ENCODE results near the gene RNF126. TPM values are rescaled to one million over a fixed set of nuclear protein-coding genes. Genes with fewer than 3 reads are reported as not detected.

Gene RNF126
- total RNA-seq, 2 donors from 2014 or later = 19.2 to 35.9 TPM

DNA sequence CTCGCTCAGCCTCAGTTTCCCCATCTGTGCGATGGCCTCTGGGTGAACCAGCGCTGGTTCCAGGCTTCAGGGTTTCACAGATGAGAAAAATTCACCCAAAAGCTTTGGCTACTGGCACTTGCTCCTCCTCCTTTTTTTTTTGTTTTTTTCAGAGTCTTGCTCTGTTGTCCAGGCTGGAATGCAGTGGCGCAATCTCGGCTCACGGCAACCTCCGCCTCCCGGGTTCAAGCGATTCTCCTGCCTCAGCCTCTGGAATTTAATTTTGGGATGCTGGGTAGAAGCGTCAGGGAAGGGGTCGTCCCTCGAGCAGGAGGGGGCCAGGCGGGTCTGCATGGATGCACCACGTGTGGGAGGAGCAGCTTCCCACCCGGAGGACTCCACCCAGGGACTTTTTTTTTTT, 25.2 kb upstream of the RNF126 start:
- intact Hi-C loops (cut with DNase I) = no loop called here

DNA sequence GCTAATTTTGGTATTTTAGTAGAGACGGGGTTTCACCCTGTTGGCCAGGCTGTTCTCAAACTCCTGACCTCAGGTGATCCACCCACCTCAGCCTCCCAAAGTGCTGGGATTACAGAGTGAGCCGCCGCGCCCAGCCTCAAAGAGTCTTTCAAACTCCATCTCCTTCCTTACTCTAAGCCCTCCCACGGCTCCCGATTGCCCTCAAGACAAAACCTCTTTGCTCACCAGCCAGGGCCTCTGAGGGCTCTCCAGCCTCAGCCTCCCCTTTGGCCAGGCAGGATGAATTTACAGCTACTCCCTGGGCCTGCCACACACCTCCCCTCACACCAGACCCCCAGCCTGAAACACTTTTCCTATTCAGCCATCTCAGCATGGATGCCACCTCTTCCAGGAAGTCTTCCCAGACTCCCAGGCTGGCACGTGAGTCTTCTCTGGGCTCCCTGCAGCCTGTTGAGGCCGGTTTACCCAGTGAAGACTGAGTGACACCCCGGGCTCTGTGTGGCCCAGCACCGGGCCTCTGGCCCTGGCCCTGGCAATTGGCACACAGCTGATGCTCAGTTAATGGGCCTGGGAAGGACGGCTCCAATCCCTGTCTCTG, 24.7 kb upstream of the RNF126 start:
- DNase-seq = no peak

More for the DNA sequence above, 25.2 kb upstream of the RNF126 start:
- ATAC-seq = no peak
- peak; percentile 30 for DNase-seq

GRCh38 chr19:686589-687297, 23.7 kb upstream of the RNF126 start:
- DNase-seq (no peak), ATAC-seq (no peak)
- intact Hi-C loops (cut with DNase I) = no loop called here

More for the DNA sequence above, 24.7 kb upstream of the RNF126 start:
- intact Hi-C loops (cut with DNase I) = no loop called here
- ATAC-seq = no peak

GRCh38 chr19:685454-685931, 22.5 kb upstream of the RNF126 start:
- DNase-seq = peak; percentile 33
- intact Hi-C loops (cut with DNase I) = no loop called here
- ATAC-seq = no peak

GRCh38 chr19:682678-683320, 19.8 kb upstream of the RNF126 start:
- intact Hi-C loops (cut with DNase I) = no loop called here
- peak; percentile 44 for DNase-seq
- ATAC-seq = no peak

- ATAC-seq (no peak), DNase-seq (no peak)
- intact Hi-C loops (cut with DNase I) = no loop called here
These were observed 18.3 kb upstream of the RNF126 start for GRCh38 chr19:681029-682019.

DNA sequence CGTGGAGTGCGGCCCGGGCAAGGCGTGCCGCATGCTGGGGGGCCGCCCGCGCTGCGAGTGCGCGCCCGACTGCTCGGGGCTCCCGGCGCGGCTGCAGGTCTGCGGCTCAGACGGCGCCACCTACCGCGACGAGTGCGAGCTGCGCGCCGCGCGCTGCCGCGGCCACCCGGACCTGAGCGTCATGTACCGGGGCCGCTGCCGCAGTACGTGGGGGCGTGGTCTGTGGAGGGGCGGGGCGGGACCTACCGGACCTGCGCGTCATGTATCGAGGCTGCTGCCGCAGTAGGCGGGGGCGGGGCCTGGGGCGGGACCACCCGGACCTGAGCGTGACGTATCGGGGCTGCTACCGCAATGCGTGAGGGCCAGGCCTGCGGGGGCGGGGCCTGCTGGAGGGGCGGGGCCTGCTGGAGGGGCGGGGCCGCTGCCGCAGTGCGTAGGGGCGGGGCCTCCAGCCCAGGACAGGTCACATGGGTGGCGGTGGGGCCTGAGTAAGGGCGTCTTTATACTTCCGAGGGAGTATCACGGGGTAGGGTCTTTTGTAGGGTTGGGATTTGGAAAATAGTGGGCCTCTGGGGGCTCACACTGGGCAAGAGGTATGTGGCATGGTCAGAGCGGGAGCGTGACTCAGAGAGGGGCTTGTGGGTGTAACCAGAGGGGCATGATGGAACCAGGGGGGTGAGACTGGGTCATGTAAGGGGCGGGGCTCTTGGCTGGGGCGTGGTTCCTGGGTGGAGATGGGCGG, 17.4 kb upstream of the RNF126 start:
- peak; percentile 100 for DNase-seq
- intact Hi-C loops (cut with DNase I) = no loop called here
- ATAC-seq = peak; percentile 84 to 86

- ATAC-seq = peak; percentile 8 to 44
- peak; percentile 88 for DNase-seq
- intact Hi-C loops (cut with DNase I) = no loop called here
These were observed 16.6 kb upstream of the RNF126 start for GRCh38 chr19:679418-680286.

DNA sequence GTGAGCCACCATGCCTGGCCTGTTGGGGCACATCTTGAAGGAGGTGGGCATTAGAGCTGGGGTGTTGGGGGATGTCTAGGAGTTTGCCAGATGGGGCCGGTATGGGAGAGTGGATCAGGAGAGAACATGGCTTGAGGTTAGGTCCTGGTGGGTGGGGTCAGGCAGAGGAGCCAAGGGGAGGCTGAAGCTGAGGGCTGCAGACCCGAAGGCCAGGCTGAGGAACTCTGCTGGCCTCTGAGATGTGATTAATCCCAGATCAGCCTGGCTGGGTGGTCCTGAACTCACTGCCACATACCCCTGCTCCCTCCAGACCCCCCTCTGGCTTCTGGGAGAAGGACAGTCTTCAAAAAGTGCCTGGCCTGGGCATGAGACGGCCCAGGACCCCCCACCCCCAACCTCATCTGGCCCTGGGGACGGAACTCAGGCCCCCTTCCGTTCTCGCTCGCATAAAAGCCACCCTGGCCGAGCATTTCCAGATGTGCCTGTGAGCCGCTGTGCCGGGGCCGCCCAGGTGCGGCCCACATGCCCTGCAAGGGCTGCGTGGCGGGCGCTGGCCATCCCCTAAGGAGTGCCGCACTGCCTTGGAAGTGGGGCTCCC, 15.9 kb upstream of the RNF126 start:
- ATAC-seq (no peak), DNase-seq (peak; percentile 41)
- intact Hi-C loops (cut with DNase I) = no loop called here

GRCh38 chr19:677601-678436, 14.8 kb upstream of the RNF126 start:
- DNase-seq (no peak), ATAC-seq (no peak)
- intact Hi-C loops (cut with DNase I) = no loop called here

DNA sequence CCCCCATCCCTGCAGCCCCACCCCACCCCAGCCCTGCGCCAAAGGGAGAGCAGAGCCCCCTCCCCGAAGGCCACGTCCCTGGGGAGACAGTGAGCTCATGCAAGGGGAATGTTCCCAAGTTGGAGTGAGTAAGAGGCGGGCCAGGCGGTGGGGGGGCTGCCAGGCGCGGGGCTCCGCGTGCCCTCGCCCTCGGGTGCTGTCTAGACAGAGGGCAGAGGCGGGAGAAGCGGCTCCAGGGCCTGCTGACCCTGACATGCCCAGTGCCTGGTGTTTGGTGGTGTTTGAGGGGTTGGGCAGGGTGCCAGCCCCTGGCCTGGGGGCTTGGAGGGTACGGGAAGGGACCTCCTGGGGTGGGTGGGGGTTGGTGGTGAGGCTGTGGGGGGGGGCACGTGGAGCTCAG, 14.2 kb upstream of the RNF126 start:
- intact Hi-C loops (cut with DNase I) = no loop called here

DNA sequence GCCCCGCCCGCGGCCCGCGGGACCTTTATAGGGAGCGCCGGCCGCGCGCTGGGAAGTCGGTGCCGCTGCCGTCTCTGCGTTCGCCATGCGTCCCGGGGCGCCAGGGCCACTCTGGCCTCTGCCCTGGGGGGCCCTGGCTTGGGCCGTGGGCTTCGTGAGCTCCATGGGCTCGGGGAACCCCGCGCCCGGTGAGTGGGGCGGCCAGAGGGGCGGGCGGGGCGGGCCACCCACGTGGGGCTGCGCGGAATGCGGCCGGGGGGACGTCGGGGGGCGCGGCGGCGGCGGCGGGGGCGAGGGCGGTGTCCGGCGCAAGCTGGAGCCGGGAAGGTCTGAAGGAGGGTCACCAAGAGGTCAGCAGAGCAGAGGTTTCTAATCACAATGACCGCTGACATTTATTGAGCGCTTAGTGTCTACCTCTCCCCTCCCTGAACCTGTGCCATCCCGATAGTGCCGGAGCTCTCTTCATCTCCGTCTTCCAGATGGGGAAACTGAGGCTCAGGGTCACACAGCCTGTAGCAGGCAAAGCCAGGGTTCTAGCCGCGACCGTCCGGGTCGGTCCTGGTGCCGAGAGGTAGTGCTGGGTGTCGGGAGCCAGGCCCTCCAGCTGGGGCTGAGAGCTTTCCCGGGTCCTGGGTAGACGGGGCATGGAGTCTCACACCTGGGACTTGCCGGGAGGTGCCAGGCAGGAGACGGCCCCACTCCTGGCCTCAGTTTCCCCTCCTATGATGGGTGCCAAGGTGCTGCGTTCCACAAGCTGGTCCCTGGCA, 13.5 kb upstream of the RNF126 start, which contains the start of gene FSTL3:
TSS of gene FSTL3 (plus strand) at position 54 of the 767 bp plus-strand sequence. CDS start at position 86, 32 bp downstream.
- intact Hi-C loops (cut with DNase I) = no loop called here
- ATAC-seq = no peak
- DNase-seq = peak; percentile 66

More for the DNA sequence above, 14.2 kb upstream of the RNF126 start:
- peak; percentile 86 for DNase-seq
- peak; percentile 15 to 35 for ATAC-seq

DNA sequence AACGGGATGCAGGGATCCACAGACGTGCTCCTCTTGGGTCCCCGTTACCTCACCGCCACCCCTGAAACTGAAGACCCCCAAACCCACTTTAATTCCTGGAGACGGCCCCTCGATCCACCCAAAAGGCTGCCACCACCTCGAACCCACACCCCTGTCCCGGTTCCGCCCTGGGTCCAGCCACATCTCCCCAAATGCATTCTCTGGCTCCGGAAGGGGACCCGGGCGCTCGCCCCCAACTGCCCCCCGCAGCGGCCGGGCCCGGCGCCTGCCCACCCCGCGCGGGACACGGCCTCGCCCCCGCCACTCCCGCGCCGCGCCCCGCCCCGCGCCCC, 13.0 kb upstream of the RNF126 start:
- no peak for ATAC-seq
- no peak for DNase-seq
- intact Hi-C loops (cut with DNase I) = no loop called here

- DNase-seq (peak; percentile 66), ATAC-seq (peak in 1 of 2 donors; percentile 5)
- intact Hi-C loops (cut with DNase I) = no loop called here
These were observed 11.5 kb upstream of the RNF126 start for GRCh38 chr19:674282-675151.
